GM23248 (cell line): ENCODE results near the gene ANO4.

Source experiments
- EZH2 ChIP-seq: fragments of 200-600 bp; sonication (generic); IDR thresholded peaks from 2 replicates; pipeline ENCODE4 v1.6.1; 2018; ENCODE audit warnings: antibody characterized with exemption, mild to moderate bottlenecking; ENCODE audit not compliant: insufficient read depth, poor library complexity, severe bottlenecking
- EZH2phosphoT487 ChIP-seq: fragments of 200-600 bp; sonication (generic); IDR thresholded peaks from 2 replicates; pipeline ENCODE4 v1.6.1; 2018; ENCODE audit warnings: antibody characterized with exemption, moderate library complexity, mild to moderate bottlenecking, low read depth; ENCODE audit not compliant: insufficient read depth

DNA sequence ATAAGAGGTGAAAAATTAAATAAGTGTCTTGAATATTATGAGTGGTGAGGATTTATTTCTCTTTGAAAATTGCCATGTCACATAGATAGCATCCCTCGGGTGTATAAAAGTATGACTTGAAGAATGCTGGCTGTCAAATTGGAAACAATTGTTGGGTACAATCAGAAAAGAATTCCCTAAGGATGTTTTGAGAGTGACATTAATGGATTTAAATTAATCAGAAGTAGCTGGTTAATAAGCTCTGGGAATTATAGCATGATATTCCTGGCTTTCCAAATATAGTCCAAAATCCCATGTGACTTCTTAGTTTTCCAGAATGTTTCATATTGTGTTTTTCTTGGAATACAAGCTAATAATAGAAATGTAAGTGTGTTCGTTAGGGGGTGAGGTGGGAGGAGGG lies 196.5 kb downstream of the ANO4 start:
- TF ChIP-seq EZH2, result no peak
- TF ChIP-seq EZH2phosphoT487, result no peak
